ENCODE measurements around the gene ITGB8.

GRCh38 chr7:20411372-20411771, 80.7 kb downstream of the ITGB8 start:
- TF ChIP-seq CTCF (conservative IDR thresholded peaks at IDR 0.05) (no peak), ZFX (IDR thresholded peaks at IDR 0.05) (no peak)

Data from C4-2B (cell line).